Measurements from ENCODE around the gene RMI2.
"Not testable (repeated sequence)": the region's sequence is repeated elsewhere in the genome, so short reads cannot be mapped to it uniquely, and the experiment has no call there.

Gene RMI2

DNA sequence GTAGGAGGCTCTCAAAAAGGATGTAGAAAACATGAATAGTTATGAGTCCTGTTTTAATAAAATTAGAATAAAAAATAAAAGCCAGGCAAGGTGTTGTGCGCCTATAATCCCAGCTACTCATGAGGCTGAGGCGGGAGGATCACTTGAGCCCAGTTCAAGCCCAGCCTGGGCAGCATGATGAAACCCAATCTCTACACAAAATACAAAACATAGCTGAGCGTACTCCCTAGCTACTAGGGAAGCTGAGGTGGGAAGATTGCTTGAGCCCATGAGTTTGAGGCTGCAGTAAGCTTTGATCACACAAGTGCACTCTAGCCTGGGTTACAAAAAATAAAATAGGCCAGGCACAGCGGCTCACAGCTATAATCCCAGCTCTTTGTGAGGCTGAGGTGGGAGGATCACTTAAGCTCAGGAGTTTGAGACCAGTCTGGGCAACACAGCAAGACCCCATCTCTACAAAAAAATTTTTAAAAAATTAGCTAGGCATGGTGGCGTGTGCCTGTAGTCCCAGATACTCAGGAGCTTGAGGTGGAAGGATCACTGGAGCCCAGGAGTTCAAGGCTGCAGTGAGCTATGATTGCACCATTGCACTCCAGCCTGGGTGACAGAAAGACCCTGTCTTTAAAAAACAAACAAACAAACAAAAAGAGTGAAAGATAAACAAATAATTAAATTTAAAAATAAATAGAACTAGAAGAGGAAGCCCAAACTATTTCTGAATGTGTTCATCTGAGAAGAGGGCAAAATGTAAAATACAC lies 46.9 kb upstream of the RMI2 start:
- H3K79me1 ChIP-seq (ENCODE audit: low read length): no peaks in the 10 kb centered on the region
- H4K8ac ChIP-seq (ENCODE audit: low read depth, low read length): no peak overlapping the region
- H2BK120ac ChIP-seq (ENCODE audit: low read depth, low read length): no peak overlapping the region
- H3K9ac ChIP-seq (ENCODE audit: low read length): no peak overlapping the region
- no peak overlapping the region for H3K4ac ChIP-seq (ENCODE audit: low read depth, low read length)
- H2BK15ac ChIP-seq (replicated peaks; ENCODE audit: low read depth): no peak overlapping the region
- H2AK5ac ChIP-seq (ENCODE audit: low read length): no peak overlapping the region
- no CpG with 5 or more reads among the region's 5 CpGs for WGBS (ENCODE audit: extremely low coverage, insufficient coverage, low lambda C conversion rate)
- no peaks in the 10 kb centered on the region for H3K79me2 ChIP-seq (ENCODE audit: control insufficient read depth, insufficient read depth, low read length)
- H2BK5ac ChIP-seq (ENCODE audit: low read length): no peak overlapping the region
- no peak overlapping the region for H3K27ac ChIP-seq (ENCODE audit: low read depth, low read length)
- H3K4me1 ChIP-seq (ENCODE audit: control insufficient read depth, low read depth, low read length): peaks cover 6% of the 10 kb centered on the region
- no peak overlapping the region for H3K4me2 ChIP-seq (ENCODE audit: low read length)
- H3K4me3 ChIP-seq (ENCODE audit: low read length): no peak overlapping the region
- H3K18ac ChIP-seq (ENCODE audit: low read length): no peak overlapping the region
- no peaks in the 10 kb centered on the region for H3K36me3 ChIP-seq (ENCODE audit: control insufficient read depth, insufficient read depth, low read length)
- no peak overlapping the region for H3K56ac ChIP-seq (ENCODE audit: low read length)
- no peak overlapping the region for H3K23ac ChIP-seq (ENCODE audit: low read length)
- H3K27me3 ChIP-seq (ENCODE audit: insufficient read depth, low read length, poor library complexity): no peaks in the 10 kb centered on the region
- no peak overlapping the region for H4K5ac ChIP-seq (ENCODE audit: low read length)
- no peak for DNase-seq

DNA sequence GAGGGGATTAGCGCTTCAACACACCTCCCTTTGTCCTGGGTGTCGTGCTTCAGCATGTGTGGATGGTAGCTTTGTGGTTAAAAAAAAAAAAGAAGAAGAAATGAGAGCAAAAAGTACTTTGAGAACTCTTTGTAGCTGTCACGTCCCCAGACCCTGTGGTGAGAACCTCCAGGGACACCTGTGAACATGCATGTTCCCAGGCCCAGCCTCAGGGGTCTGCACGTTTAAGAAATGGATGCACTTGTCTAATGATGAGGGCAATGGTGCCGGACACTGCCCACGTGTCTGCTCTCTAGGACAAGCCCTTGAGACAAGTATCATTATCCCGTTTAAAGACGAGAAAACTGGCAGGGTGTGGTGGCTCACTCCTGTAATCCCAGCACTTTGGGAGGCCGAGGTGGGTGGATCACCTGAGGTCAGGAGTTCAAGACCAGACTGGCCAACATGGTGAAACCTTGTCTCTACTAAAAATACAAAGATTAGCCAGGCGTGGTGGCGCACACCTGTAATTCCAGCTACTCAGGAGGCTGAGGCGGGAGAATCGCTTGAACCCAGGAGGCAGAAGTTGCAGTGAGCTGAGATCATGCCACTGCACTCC lies 46.2 kb upstream of the RMI2 start:
- H4K8ac ChIP-seq (ENCODE audit: low read depth, low read length); DNase-seq: not testable (repeated sequence)
- H3K4ac ChIP-seq (ENCODE audit: low read depth, low read length): peak overlapping the region; percentile 2

DNA sequence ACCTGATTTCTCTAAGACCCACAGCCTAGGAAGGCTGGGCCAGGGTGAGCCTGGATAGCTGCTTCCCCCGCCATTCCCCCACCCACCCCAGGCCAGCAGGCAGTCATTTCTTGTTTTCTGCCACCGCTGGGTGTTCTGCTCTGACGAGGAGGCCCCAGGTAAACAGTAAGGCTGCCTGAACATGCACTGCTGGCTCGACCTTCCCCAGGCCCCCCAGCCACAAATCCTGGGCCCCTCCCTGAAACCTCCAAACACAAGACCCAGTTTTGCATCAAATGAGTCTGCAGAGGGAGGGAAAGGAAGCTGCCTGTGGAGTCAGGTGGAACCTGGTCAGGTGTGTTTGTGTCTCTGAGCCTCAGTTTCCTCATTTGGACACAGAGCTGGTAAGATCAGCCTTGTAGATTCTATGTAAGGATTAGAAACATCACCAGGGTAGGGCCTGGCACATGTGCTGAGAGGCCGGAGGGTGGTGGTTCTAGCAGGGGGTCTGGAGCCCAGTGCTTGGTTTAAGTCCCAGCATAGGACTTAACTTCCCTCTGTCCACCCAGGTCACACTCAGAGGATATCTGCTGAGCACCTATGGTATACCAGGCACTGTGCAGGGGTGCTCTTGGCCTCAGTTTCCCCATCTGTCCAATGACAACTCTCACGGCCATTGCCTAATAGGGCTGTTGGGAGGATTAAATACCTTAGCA lies 45.2 kb upstream of the RMI2 start:
- Histone ChIP-seq H4K8ac (ENCODE audit: low read depth, low read length) (no peak overlapping the region), H2BK5ac (ENCODE audit: low read length) (no peak overlapping the region), H3K4me2 (ENCODE audit: low read length) (no peak overlapping the region), H3K36me3 (ENCODE audit: control insufficient read depth, insufficient read depth, low read length) (no peaks in the 10 kb centered on the region), H3K18ac (ENCODE audit: low read length) (no peak overlapping the region), H3K79me1 (ENCODE audit: low read length) (no peaks in the 10 kb centered on the region), H3K27ac (ENCODE audit: low read depth, low read length) (no peak overlapping the region), H3K27me3 (ENCODE audit: insufficient read depth, low read length, poor library complexity) (no peaks in the 10 kb centered on the region), H3K4me1 (ENCODE audit: control insufficient read depth, low read depth, low read length) (peaks cover 6% of the 10 kb centered on the region), H3K56ac (ENCODE audit: low read length) (no peak overlapping the region), H4K5ac (ENCODE audit: low read length) (no peak overlapping the region), H3K9ac (ENCODE audit: low read length) (no peak overlapping the region), H3K4ac (ENCODE audit: low read depth, low read length) (no peak overlapping the region), H2AK5ac (ENCODE audit: low read length) (peak overlapping the region; percentile 38), H3K79me2 (ENCODE audit: control insufficient read depth, insufficient read depth, low read length) (no peaks in the 10 kb centered on the region), H2BK15ac (replicated peaks; ENCODE audit: low read depth) (no peak overlapping the region), H3K23ac (ENCODE audit: low read length) (no peak overlapping the region), H3K4me3 (ENCODE audit: low read length) (no peak overlapping the region), H2BK120ac (ENCODE audit: low read depth, low read length) (no peak overlapping the region)
- no CpG with 5 or more reads among the region's 6 CpGs for WGBS (ENCODE audit: extremely low coverage, insufficient coverage, low lambda C conversion rate)
- no peak for DNase-seq

More for the DNA sequence above, 46.2 kb upstream of the RMI2 start:
- not testable (repeated sequence) for H3K4me2 ChIP-seq (ENCODE audit: low read length); H3K79me1 ChIP-seq (ENCODE audit: low read length); H4K5ac ChIP-seq (ENCODE audit: low read length); H3K4me3 ChIP-seq (ENCODE audit: low read length); H2BK5ac ChIP-seq (ENCODE audit: low read length); H2AK5ac ChIP-seq (ENCODE audit: low read length); H3K27me3 ChIP-seq (ENCODE audit: insufficient read depth, low read length, poor library complexity); H3K56ac ChIP-seq (ENCODE audit: low read length); H3K27ac ChIP-seq (ENCODE audit: low read depth, low read length); H3K18ac ChIP-seq (ENCODE audit: low read length); H2BK15ac ChIP-seq (replicated peaks; ENCODE audit: low read depth); H3K4me1 ChIP-seq (ENCODE audit: control insufficient read depth, low read depth, low read length); H3K9ac ChIP-seq (ENCODE audit: low read length); H3K79me2 ChIP-seq (ENCODE audit: control insufficient read depth, insufficient read depth, low read length); H2BK120ac ChIP-seq (ENCODE audit: low read depth, low read length); H3K23ac ChIP-seq (ENCODE audit: low read length); H3K36me3 ChIP-seq (ENCODE audit: control insufficient read depth, insufficient read depth, low read length)
- WGBS (ENCODE audit: extremely low coverage, insufficient coverage, low lambda C conversion rate): no CpG with 5 or more reads among the region's 13 CpGs

DNA sequence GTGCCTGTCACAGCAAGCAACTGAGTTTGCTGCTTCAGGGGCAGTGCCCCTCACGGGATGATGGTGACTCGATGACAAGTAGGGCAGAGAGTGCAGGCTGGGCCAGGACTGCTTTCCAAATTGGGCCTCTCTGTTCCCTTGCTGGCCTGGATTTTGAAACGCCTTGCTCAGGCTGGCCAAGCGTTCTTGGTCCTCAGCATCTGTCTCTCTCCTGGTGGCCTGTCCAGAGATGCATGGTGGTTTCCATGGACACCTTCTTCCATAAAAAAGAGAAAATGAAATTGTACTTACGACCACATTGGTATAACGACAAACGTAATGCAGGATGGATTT lies 44.7 kb upstream of the RMI2 start:
- H3K27me3 ChIP-seq (ENCODE audit: insufficient read depth, low read length, poor library complexity): no peaks in the 10 kb centered on the region
- no peak overlapping the region for H3K4ac ChIP-seq (ENCODE audit: low read depth, low read length)
- no peaks in the 10 kb centered on the region for H3K79me2 ChIP-seq (ENCODE audit: control insufficient read depth, insufficient read depth, low read length)
- H3K9ac ChIP-seq (ENCODE audit: low read length): no peak overlapping the region
- H3K4me2 ChIP-seq (ENCODE audit: low read length): no peak overlapping the region
- peak overlapping the region; percentile 38 for H2AK5ac ChIP-seq (ENCODE audit: low read length)
- no peaks in the 10 kb centered on the region for H3K79me1 ChIP-seq (ENCODE audit: low read length)
- no peak overlapping the region for H3K18ac ChIP-seq (ENCODE audit: low read length)
- H3K4me1 ChIP-seq (ENCODE audit: control insufficient read depth, low read depth, low read length): peaks cover 6% of the 10 kb centered on the region
- no peak overlapping the region for H3K27ac ChIP-seq (ENCODE audit: low read depth, low read length)
- H3K23ac ChIP-seq (ENCODE audit: low read length): no peak overlapping the region
- no peak for DNase-seq
- H2BK5ac ChIP-seq (ENCODE audit: low read length): no peak overlapping the region
- no CpG with 5 or more reads among the region's 7 CpGs for WGBS (ENCODE audit: extremely low coverage, insufficient coverage, low lambda C conversion rate)
- no peak overlapping the region for H4K8ac ChIP-seq (ENCODE audit: low read depth, low read length)
- no peak overlapping the region for H2BK120ac ChIP-seq (ENCODE audit: low read depth, low read length)
- H4K5ac ChIP-seq (ENCODE audit: low read length): no peak overlapping the region
- H3K56ac ChIP-seq (ENCODE audit: low read length): no peak overlapping the region
- H3K36me3 ChIP-seq (ENCODE audit: control insufficient read depth, insufficient read depth, low read length): no peaks in the 10 kb centered on the region
- H2BK15ac ChIP-seq (replicated peaks; ENCODE audit: low read depth): no peak overlapping the region
- no peak overlapping the region for H3K4me3 ChIP-seq (ENCODE audit: low read length)

DNA sequence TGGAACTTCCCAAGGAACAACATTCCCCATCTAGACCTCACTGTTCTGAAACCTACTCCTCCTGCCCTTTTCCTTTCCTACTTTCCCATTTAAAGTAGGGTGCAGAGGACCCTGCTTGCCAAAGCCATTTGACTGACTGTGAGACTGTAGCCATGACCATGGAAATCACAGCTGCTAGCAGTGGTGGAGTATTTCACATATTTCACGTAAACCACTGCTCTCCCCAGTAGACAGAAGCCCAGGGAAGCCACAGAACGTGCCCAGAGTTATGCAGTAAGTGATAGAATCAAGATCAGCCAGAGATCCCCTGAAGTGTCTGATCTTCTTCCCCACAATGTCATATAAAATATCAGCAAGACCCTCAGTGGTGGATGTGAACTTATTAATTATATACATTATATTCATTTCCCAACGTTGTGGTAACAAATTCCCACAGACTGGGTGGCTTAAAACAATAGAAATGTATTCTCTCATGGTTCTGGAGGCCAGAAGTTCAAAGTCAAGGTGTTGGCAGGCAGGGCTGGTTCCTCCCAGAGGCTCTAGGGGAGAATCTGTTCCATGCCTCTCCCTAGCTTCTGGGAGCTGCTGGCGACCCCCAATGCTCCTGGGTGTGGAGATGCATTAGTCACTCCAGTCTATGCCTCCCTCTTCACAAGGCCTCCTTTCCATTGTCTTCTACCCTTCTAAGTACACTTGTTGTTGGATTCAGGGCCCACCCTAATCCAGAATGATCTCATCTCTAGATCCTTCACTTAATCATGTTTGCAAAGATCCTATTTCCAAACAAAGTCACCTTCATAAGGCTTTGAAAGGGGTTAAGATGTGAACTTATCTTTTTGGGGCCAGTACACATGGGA lies 43.4 kb upstream of the RMI2 start:
- peaks cover 6% of the 10 kb centered on the region for H3K4me1 ChIP-seq (ENCODE audit: control insufficient read depth, low read depth, low read length)

More for the DNA sequence above, 43.4 kb upstream of the RMI2 start:
- DNase-seq: no peak
- WGBS (ENCODE audit: extremely low coverage, insufficient coverage, low lambda C conversion rate): no CpG with 5 or more reads among the region's 4 CpGs
- Histone ChIP-seq H3K27ac (ENCODE audit: low read depth, low read length) (no peak overlapping the region), H2BK15ac (replicated peaks; ENCODE audit: low read depth) (no peak overlapping the region), H3K18ac (ENCODE audit: low read length) (no peak overlapping the region), H4K8ac (ENCODE audit: low read depth, low read length) (no peak overlapping the region), H2AK5ac (ENCODE audit: low read length) (peak overlapping the region; percentile 67), H2BK120ac (ENCODE audit: low read depth, low read length) (no peak overlapping the region), H2BK5ac (ENCODE audit: low read length) (no peak overlapping the region), H3K36me3 (ENCODE audit: control insufficient read depth, insufficient read depth, low read length) (no peaks in the 10 kb centered on the region), H3K4me3 (ENCODE audit: low read length) (no peak overlapping the region), H3K79me2 (ENCODE audit: control insufficient read depth, insufficient read depth, low read length) (no peaks in the 10 kb centered on the region), H3K23ac (ENCODE audit: low read length) (no peak overlapping the region), H4K5ac (ENCODE audit: low read length) (no peak overlapping the region), H3K27me3 (ENCODE audit: insufficient read depth, low read length, poor library complexity) (no peaks in the 10 kb centered on the region), H3K9ac (ENCODE audit: low read length) (no peak overlapping the region), H3K56ac (ENCODE audit: low read length) (no peak overlapping the region), H3K4ac (ENCODE audit: low read depth, low read length) (no peak overlapping the region), H3K79me1 (ENCODE audit: low read length) (no peaks in the 10 kb centered on the region), H3K4me2 (ENCODE audit: low read length) (no peak overlapping the region)

Measured in mesendoderm (in vitro differentiated cells).